Suprapubic skin (tissue), 4 donors: ENCODE results near the gene ZBTB20.

Experiments used
- CTCF ChIP-seq, 2 donors: fragments of 200-600 bp in 1 of 2; fragments of 450-650 bp in 1 of 2; sonication (generic) in 1 of 2; IDR thresholded peaks; one replicate each; pipeline ENCODE4 v1.5.1; 2016 to 2019; ENCODE audit warnings: antibody characterized with exemption in 2 of 2, mild to moderate bottlenecking in 1 of 2, moderate library complexity in 1 of 2
- POLR2A ChIP-seq, 2 donors: fragments of 450-650 bp; IDR thresholded peaks; one replicate each; pipeline ENCODE4 v1.6.1; 2017; ENCODE audit warnings: antibody characterized with exemption in 2 of 2, mild to moderate bottlenecking in 2 of 2, moderate library complexity in 2 of 2
- POLR2AphosphoS5 ChIP-seq, 3 donors: sonication (generic); formaldehyde crosslinking; IDR thresholded peaks; one replicate each; pipeline ENCODE4 v1.6.1; 2017; ENCODE audit warnings: antibody characterized with exemption in 3 of 3

- no peak for TF ChIP-seq CTCF (IDR thresholded peaks at IDR 0.05)
- no peak for TF ChIP-seq POLR2A (IDR thresholded peaks at IDR 0.05)
- TF ChIP-seq POLR2AphosphoS5 (IDR thresholded peaks at IDR 0.05) = no peak
These were observed 279.1 kb downstream of the ZBTB20 start for GRCh38 chr3:114867835-114868503.
